Measurements from ENCODE around the gene LOXL3. TPM values are rescaled to one million over a fixed set of nuclear protein-coding genes. Genes with fewer than 3 reads are reported as not detected.

Gene LOXL3
- total and polyA plus RNA-seq, 2 of the 8 experiments (the other 6 are each of a cell fraction or from before 2014, with no cell fraction given) = 22.4 to 27.2 TPM

GRCh38 chr2:74499267-74499939 lies 54.3 kb downstream of the LOXL3 start, which contains the start of gene LBX2:
Gene LBX2 (minus strand): TSS chr2:74499603. CDS start chr2:74499537, 66 bp downstream.
- peak within 1 kb of the TSS; percentile 48 for H2BK20ac ChIP-seq (ENCODE audit: low read length)
- no peak within 1 kb of the TSS for H2BK120ac ChIP-seq (replicated peaks; ENCODE audit: low read depth, low read length)
- 4% methylated on average over 55 of the region's 65 CpGs; no CpG with 5 or more reads in 1 of the 2 experiments for WGBS, 2 experiments (ENCODE audit: extremely low coverage in 1 of 2, insufficient coverage in 1 of 2, insufficient read length in 1 of 2, insufficient replicate concordance in 2 of 2, low coverage in 1 of 2, low lambda C conversion rate in 2 of 2, missing lambda C conversion rate in 1 of 2)
- no peak within 1 kb of the TSS for H3K56ac ChIP-seq (replicated peaks; ENCODE audit: insufficient read length, low read depth, low read length)
- H3K27ac ChIP-seq (ENCODE audit: low read depth, low read length) = no peak within 1 kb of the TSS
- no peak within 1 kb of the TSS for H4K5ac ChIP-seq (ENCODE audit: insufficient read length, low read depth, low read length)
- H4K20me1 ChIP-seq (replicated peaks in 1 of 2; ENCODE audit: control insufficient read depth in 1 of 2, insufficient read depth in 2 of 2, low read length in 2 of 2) = peaks cover 0 to 14% of the 10 kb centered on the region in 2 experiments
- FAIRE-seq (no peak), DNase-seq (ENCODE audit: low read depth in 1 of 2, low spot score in 2 of 2) (no peak)
- H2BK15ac ChIP-seq (ENCODE audit: low read length) = 0 out of 2 replicates have a peak within 1 kb of the TSS, but pooled peaks have one; percentile 72
- peak; percentile 75 for TF ChIP-seq SUZ12 (IDR thresholded peaks at IDR 0.05; ENCODE audit: low read length)
- TF ChIP-seq EZH2 (IDR thresholded peaks at IDR 0.05; ENCODE audit: low read depth, low read length, severe bottlenecking) = peak; percentile 94
- TF ChIP-seq RNF2 (IDR thresholded peaks at IDR 0.05; ENCODE audit: borderline replicate concordance, low read depth, low read length, missing control alignments, poor library complexity, severe bottlenecking) = peak; percentile 61
- no peak for TF ChIP-seq MAFK (IDR thresholded peaks at IDR 0.05; ENCODE audit: low read depth, low read length)
- H4K91ac ChIP-seq (replicated peaks; ENCODE audit: insufficient read length, low read length) = peak within 1 kb of the TSS; percentile 62
- H3K4me1 ChIP-seq (replicated peaks in 1 of 4; ENCODE audit: control insufficient read depth in 3 of 4, insufficient read depth in 4 of 4, low read length in 3 of 4) = peaks cover 7 to 59% (median 38%) of the 10 kb centered on the region in 4 experiments
- H3K79me2 ChIP-seq (ENCODE audit: control insufficient read depth in 1 of 2, insufficient read depth in 2 of 2, low read length in 2 of 2) = no peaks in the 10 kb centered on the region
- H4K8ac ChIP-seq (ENCODE audit: extremely low read depth, insufficient read depth, low read length) = peak within 1 kb of the TSS; percentile 90
- H3K79me1 ChIP-seq (ENCODE audit: low read depth, low read length) = no peaks in the 10 kb centered on the region
- peaks cover 35% of the 10 kb centered on the region; the same call in 1 of the 2 replicates for H3K23me2 ChIP-seq (ENCODE audit: low read depth, low read length)
- no peak within 1 kb of the TSS for H3K4ac ChIP-seq (replicated peaks; ENCODE audit: insufficient read length, low read depth, low read length)
- H2BK12ac ChIP-seq (ENCODE audit: low read depth, low read length) = peak within 1 kb of the TSS; percentile 94; the same call in 1 of the 2 replicates
- peak within 1 kb of the TSS; percentile 47 for H2AFZ ChIP-seq (ENCODE audit: low read length)
- H3K9ac ChIP-seq (replicated peaks in 1 of 4; ENCODE audit: extremely low read depth in 1 of 4, low read depth in 3 of 4, low read length in 3 of 4) = no peak within 1 kb of the TSS
- H3K27me3 ChIP-seq (replicated peaks in 1 of 4; ENCODE audit: control insufficient read depth in 3 of 4, extremely low read depth in 1 of 4, insufficient read depth in 3 of 4, low read length in 3 of 4) = peaks cover 82 to 95% (median 94%) of the 10 kb centered on the region in 4 experiments
- H2BK5ac ChIP-seq (ENCODE audit: low read depth, low read length) = no peak within 1 kb of the TSS
- H3K4me3 ChIP-seq (ENCODE audit: extremely low read depth in 1 of 4, insufficient read depth in 2 of 4, low read depth in 3 of 4, low read length in 4 of 4) = peak within 1 kb of the TSS; percentile 20 to 57 (median 46); a peak in 7 of 8 replicates
- H3K23ac ChIP-seq (ENCODE audit: insufficient read length) = no peak within 1 kb of the TSS
- H3K36me3 ChIP-seq (ENCODE audit: control insufficient read depth in 2 of 4, insufficient read depth in 4 of 4, low read length in 3 of 4) = no peaks in the 10 kb centered on the region
- POLR2A ChIA-PET (ENCODE audit: partially characterized antibody) = interaction anchor here (0.7 to 9.4 kb wide), 16 partner anchors 10 to 89 kb away, joined by 3 to 73 read pairs (median 4); partner anchors contain the start of genes AUP1, CCDC142, HTRA2 and MRPL53
- peak within 1 kb of the TSS; percentile 78 to 97 for H3K4me2 ChIP-seq (ENCODE audit: insufficient read depth in 1 of 2, low read depth in 2 of 2, low read length in 2 of 2)
- H3K9me3 ChIP-seq (ENCODE audit: insufficient read depth in 2 of 2, low read depth in 1 of 2, low read length in 1 of 2) = no peaks in the 10 kb centered on the region
- no peak within 1 kb of the TSS for H3K14ac ChIP-seq (ENCODE audit: insufficient read length)
- no peak within 1 kb of the TSS for H2AK5ac ChIP-seq (ENCODE audit: low read depth, low read length)
- CTCF ChIA-PET (ENCODE audit: partially characterized antibody) = interaction anchor here (0.6 to 5.1 kb wide), 6 partner anchors 10 to 89 kb away, joined by 3 to 24 read pairs (median 13); partner anchors contain the start of genes CCDC142, TLX2 and TTC31
- peak within 1 kb of the TSS; percentile 96 for H3K18ac ChIP-seq (ENCODE audit: extremely low read depth, low read length)
